ENCODE measurements around the gene MLANA.

- TF ChIP-seq CTCF (conservative IDR thresholded peaks at IDR 0.05 in 1 of 2, IDR thresholded peaks at IDR 0.05 in 1 of 2; ENCODE audit: low read depth in 1 of 2, low read length in 2 of 2) (no peak), EZH2 (IDR thresholded peaks at IDR 0.05; ENCODE audit: low read length, missing control alignments) (no peak)
Measured at GRCh38 chr9:5909976-5910375, 19.3 kb downstream of the MLANA start.

Measured in fibroblast of lung (primary cell).